ENCODE data around the gene ARHGEF19.
"Not testable (repeated sequence)": the region's sequence is repeated elsewhere in the genome, so short reads cannot be mapped to it uniquely, and the experiment has no call there.

The ARHGEF19 gene

GRCh38 chr1:16212251-16212961, at the start of gene ARHGEF19:
ARHGEF19 (minus strand) TSS chr1:16212652; CDS start chr1:16209054, 3,598 bp downstream.
- no peak for DNase-seq (ENCODE audit: low read depth in 2 of 2)

DNA sequence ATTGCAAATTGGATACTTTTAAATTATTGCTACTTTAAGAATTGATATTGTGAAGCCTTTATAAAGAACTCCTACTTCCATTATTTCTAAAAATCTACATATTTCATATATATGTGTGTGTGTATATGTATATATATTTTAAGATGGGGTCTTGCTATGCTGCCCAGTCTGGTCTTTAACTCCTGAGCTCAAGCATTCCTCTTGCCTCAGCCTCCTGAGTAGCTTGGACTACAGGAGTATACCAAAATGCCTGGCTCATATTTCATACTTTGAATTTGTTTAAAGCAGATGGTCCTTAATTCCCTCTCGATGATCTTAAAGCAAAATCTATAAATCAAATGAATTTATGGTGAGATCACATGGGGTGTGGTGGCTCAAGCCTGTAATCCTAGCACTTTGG, 49.6 kb upstream of the ARHGEF19 start:
- no peak for DNase-seq (ENCODE audit: low read depth in 2 of 2)

DNA sequence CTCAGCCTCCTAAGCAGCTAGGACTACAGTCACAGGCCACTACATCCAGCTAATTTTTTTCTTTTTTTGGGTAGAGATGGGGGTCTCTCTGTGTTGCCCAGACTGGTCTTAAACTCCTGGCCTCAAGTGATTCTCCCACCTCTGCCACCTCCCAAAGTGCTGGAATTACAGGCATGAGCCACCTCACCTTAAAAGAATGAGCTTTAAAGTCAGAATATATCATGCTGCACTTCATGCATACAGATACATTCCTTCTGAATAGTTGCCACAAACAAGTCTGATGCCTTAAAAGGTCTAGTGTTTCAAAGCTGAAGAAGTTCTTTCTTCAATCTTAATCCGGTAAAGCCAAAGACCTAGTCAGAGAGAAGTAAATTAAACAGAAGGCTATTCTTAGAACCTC, 48.4 kb upstream of the ARHGEF19 start:
- DNase-seq (ENCODE audit: low read depth in 2 of 2) = no peak

DNA sequence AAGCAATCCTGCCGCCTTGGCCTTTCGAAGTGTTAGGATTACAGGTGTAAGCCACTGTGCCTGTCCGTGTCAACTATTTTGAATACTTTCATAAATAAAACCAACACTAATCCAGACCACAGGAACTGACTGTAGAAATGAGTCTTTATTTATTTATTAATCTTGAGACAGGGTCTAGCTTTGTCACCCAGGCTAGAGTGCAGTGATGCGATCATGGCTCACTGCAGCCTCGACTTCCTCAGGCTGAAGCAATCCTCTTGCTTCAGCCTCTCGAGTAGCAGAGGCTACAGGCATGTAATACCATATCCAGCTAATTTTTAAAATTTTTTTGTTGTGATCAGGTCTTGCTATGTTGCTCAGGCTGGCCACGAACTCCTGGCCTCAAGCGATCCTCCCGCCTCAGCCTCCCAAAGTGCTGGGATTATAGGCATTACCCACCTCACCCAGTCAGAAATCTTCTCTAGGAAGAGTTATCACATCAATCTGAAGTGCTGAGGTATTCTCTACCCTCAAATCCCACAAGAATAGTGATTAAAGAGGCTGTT, 46.2 kb upstream of the ARHGEF19 start:
- no peak for DNase-seq (ENCODE audit: low read depth in 2 of 2)

GRCh38 chr1:16257968-16258367, 45.5 kb upstream of the ARHGEF19 start:
- no peak for DNase-seq (ENCODE audit: low read depth in 2 of 2)

DNA sequence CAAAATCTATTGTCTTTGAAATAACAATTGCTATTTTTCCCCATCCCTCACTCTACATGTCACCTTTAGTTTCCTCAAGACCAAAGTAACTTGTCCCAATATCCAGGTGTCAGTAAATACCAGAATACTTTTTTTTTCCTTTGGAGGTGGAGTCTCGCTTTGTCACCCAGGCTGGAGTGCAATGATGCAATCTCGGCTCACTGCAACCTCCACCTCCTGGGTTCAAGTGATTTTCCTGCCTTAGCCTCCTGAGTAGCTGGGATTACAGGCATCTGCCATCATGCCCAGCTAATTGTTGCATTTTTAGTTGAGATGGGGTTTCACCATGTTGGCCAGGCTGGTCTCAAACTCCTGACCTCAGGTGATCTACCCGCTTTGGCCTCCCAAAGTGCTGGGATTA, 45.1 kb upstream of the ARHGEF19 start:
- DNase-seq (ENCODE audit: low read depth in 2 of 2) = not testable (repeated sequence)

DNA sequence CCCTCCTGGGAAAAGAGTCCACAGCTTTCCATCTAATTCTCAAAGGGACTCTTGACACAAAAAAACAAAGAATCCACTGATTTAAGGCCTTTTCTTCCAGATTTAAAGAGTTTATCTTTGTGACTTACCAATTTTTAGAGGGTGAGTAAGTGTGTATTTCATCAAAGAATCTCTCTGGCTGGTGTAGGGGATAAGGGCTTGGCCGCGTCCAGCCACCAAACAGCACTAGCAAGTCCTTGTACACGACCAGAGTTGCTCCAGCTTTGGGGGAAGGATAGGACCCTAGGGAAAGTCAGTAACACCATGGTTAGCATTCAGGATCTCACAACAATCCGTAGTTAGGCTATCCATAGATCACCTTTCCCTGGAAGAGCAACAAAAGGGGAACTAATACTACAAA, 44.0 kb upstream of the ARHGEF19 start:
- no peak for DNase-seq (ENCODE audit: low read depth in 2 of 2)

- no peak for DNase-seq (ENCODE audit: low read depth in 2 of 2)
These were observed 41.9 kb upstream of the ARHGEF19 start for GRCh38 chr1:16254263-16254928.

GRCh38 chr1:16253332-16253922, 41.0 kb upstream of the ARHGEF19 start:
- DNase-seq (ENCODE audit: low read depth in 2 of 2) = no peak

DNA sequence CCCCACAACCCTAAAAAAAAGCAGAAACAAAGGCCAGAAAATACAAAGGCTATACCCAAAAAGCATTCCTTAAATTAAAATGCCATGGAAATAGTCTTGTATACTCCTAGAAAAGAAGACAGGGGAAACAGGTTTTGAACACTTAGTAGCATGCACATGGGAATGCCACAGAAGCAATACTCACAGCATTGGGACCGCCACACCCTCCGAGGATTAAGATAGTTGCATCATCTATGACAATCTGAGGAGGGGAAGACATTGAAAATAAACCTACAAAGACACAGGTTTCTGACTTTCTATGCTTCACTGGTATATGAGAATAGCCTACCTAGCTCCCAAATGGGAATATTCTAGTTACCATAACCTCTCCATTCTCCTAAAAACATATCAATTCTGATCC, 40.5 kb upstream of the ARHGEF19 start:
- DNase-seq (ENCODE audit: low read depth in 2 of 2) = no peak

DNA sequence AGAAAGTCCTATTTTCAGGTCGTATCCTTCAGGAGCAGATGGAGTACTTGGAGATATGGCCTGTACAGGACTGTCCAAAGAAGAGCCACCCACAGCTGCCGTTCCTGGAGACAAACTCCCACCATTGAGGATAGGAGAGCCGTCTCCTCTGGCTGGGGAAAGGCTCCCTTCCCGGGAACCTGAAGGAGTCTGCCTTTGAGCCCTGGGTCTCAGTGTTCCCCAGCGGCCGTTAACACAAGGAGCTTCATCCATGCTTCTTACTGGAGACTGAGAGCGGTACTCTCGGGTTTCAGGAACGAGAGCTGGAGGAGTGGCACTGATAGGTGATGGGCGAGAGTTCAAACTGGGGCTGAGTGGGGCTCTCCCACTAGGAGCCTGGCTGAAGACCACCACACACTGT, 38.9 kb upstream of the ARHGEF19 start:
- no peak for DNase-seq (ENCODE audit: low read depth in 2 of 2)

GRCh38 chr1:16250524-16251251, 38.2 kb upstream of the ARHGEF19 start:
- no peak for DNase-seq (ENCODE audit: low read depth in 2 of 2)

DNA sequence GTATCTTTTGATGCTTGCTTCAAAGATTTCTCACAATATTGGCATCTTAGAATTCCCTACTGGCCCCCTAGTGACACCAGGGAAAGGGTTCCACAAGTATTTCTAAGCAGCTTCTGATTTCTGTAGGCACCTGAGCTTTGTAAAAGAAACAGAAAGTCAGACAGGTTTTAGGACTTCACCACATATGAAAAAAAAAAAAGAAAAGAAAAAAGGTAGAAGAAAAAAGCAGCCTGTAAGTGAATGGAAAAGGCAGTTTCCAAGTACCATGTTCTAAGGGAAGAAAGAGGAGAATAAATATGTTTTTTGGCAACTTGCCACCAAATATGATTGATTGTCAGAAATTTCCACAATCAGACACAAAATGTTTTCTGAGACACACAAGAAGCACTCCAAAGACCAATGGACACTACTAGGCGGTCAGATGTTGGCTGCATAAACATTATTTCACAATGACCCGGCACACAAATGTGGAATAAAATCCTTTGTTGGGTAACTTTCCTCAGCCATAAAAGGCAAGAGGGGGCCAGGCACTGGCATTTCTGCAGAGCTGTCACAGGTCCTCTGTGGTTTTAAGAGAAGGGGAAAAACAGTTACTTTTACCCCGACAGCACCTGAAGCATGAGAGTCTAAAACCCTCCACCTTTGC, 37.3 kb upstream of the ARHGEF19 start:
- no peak for DNase-seq (ENCODE audit: low read depth in 2 of 2)

- DNase-seq (ENCODE audit: low read depth in 2 of 2) = no peak
These were observed 36.4 kb upstream of the ARHGEF19 start for GRCh38 chr1:16248603-16249516.

DNA sequence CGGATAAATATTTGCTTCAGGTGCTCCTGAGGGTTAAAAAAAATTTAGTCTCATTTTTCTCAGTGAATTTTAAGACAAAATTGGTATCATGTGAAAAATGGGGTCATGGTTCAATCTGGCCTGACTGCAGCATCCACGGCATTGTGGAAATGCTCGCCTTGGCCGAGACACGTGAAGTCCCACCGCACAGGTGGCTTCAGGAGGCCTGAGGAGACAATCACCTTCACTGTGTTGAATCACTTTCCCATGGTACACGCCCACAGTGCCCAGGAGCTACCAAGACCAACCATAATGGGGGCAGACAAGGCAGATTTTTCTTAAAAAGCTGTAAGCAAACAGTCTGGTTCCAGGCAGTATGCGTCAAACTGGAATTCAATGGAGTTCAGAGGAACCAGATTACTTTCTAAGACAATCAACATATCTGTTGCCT, 35.6 kb upstream of the ARHGEF19 start:
- no peak for DNase-seq (ENCODE audit: low read depth in 2 of 2)

GRCh38 chr1:16247441-16247840, 35.0 kb upstream of the ARHGEF19 start:
- DNase-seq (ENCODE audit: low read depth in 2 of 2) = no peak

- DNase-seq (ENCODE audit: low read depth in 2 of 2) = no peak
These were observed 34.5 kb upstream of the ARHGEF19 start for GRCh38 chr1:16246961-16247360.

GRCh38 chr1:16246239-16246638, 33.8 kb upstream of the ARHGEF19 start:
- DNase-seq (ENCODE audit: low read depth in 2 of 2) = not testable (repeated sequence)

- no peak for DNase-seq (ENCODE audit: low read depth in 2 of 2)
These were observed 33.2 kb upstream of the ARHGEF19 start for GRCh38 chr1:16245476-16246196.

Measured in stimulated activated CD8-positive, alpha-beta memory T cell treated with anti-CD3 and anti-CD28 coated beads, Interleukin-7, amount 100 ng/mL, for 1 hour (primary cell).